Ovary (tissue), 3 donors: ENCODE results near the gene ALOXE3.

ENCODE experiments used
- CTCF ChIP-seq, 3 donors: fragments of 450-650 bp in 2 of 3; fragments of 200-600 bp in 1 of 3; IDR thresholded peaks; one replicate each; pipeline versions ENCODE4 v1.5.1 to v1.8.0; 2016 to 2022; ENCODE audit warnings: antibody characterized with exemption in 3 of 3, mild to moderate bottlenecking in 1 of 3
- EP300 ChIP-seq: sonication (generic); formaldehyde crosslinking; IDR thresholded peaks from one replicate; pipeline ENCODE4 v1.6.1; 2017; ENCODE audit warnings: antibody characterized with exemption
- POLR2A ChIP-seq: fragments of 450-650 bp; IDR thresholded peaks from one replicate; pipeline ENCODE4 v1.6.1; 2017; ENCODE audit warnings: antibody characterized with exemption, mild to moderate bottlenecking, moderate library complexity
- donor health status: DM: no; HTN: no; CAD: no.

- TF ChIP-seq CTCF (IDR thresholded peaks at IDR 0.05), result no peak
- TF ChIP-seq POLR2A, result no peak
- TF ChIP-seq EP300, result no peak
These were observed 9.9 kb upstream of the ALOXE3 start for GRCh38 chr17:8128125-8128784.
